Measurements from ENCODE around the gene OR4F6.
"Not testable (repeated sequence)": the region's sequence is repeated elsewhere in the genome, so short reads cannot be mapped to it uniquely, and the experiment has no call there.

GRCh38 chr15:101764669-101765339 is 38.5 kb upstream of the OR4F6 start:
- not testable (repeated sequence) for TF ChIP-seq POLR2AphosphoS5, POLR2A (IDR thresholded peaks at IDR 0.05; ENCODE audit: low read depth, low read length)
